ENCODE data around the gene YBX2. TPM values are rescaled to one million over a fixed set of nuclear protein-coding genes. Genes with fewer than 3 reads are reported as not detected.

The YBX2 gene
- total RNA-seq, 1 experiment from 2014 or later = 24.0 TPM

- Histone ChIP-seq H3K79me2 (ENCODE audit: insufficient read depth, low read length) (no peaks in the 10 kb centered on the region), H3K23ac (ENCODE audit: insufficient read length, low read depth, low read length) (no peak overlapping the region), H3K4me2 (ENCODE audit: insufficient read depth, insufficient read length, low read length) (no peak overlapping the region), H3K14ac (ENCODE audit: insufficient read depth, low read length) (no peak overlapping the region), H4K20me1 (ENCODE audit: control insufficient read depth, insufficient read depth, insufficient read length) (no peaks in the 10 kb centered on the region), H2AK5ac (ENCODE audit: insufficient read length, low read length) (no peak overlapping the region), H2BK120ac (ENCODE audit: low read depth, low read length, poor library complexity, severe bottlenecking) (no peak overlapping the region), H2BK12ac (ENCODE audit: insufficient read length, low read depth, low read length) (no peak overlapping the region), H3K9ac (ENCODE audit: extremely low read depth, insufficient read length, low read length) (no peak overlapping the region), H3K79me1 (ENCODE audit: insufficient read depth, low read depth, low read length, poor library complexity, severe bottlenecking) (no peaks in the 10 kb centered on the region), H2BK20ac (ENCODE audit: low read depth, low read length, poor library complexity, severe bottlenecking) (no peak overlapping the region), H3K4me1 (ENCODE audit: insufficient read depth, low read length) (peaks cover 2% of the 10 kb centered on the region; the same call in 1 of the 2 replicates), H3K9me3 (ENCODE audit: control insufficient read depth, low read depth, low read length) (no peaks in the 10 kb centered on the region), H4K91ac (ENCODE audit: insufficient read length, low read depth, low read length) (no peak overlapping the region), H2BK5ac (ENCODE audit: insufficient read length, low read length) (no peak overlapping the region), H3K27ac (ENCODE audit: insufficient read length, low read depth, low read length) (no peak overlapping the region), H2BK15ac (ENCODE audit: low read depth, low read length) (no peak overlapping the region), H3K27me3 (ENCODE audit: insufficient read depth, low read length) (peaks cover 2% of the 10 kb centered on the region), H3K56ac (ENCODE audit: insufficient read length, low read depth, low read length) (no peak overlapping the region), H3K4ac (ENCODE audit: low read depth, low read length) (no peak overlapping the region), H4K5ac (ENCODE audit: insufficient read length, low read depth, low read length) (no peak overlapping the region), H4K8ac (replicated peaks; ENCODE audit: insufficient read length, low read depth, low read length) (no peak overlapping the region), H3T11ph (ENCODE audit: low read length) (no peak overlapping the region), H2AFZ (ENCODE audit: low read length) (no peak overlapping the region), H3K18ac (ENCODE audit: insufficient read length, low read depth, low read length) (no peak overlapping the region), H3K23me2 (ENCODE audit: insufficient read length, low read depth, low read length, poor library complexity, severe bottlenecking) (peaks cover 4% of the 10 kb centered on the region)
- Mint-ChIP-seq H3K4me3 (no peak overlapping the region), H3K9me3 (peaks cover 0 to 3% of the 10 kb centered on the region in 2 experiments; a peak in 2 of 5 replicates), H3K27me3 (ENCODE audit: low read depth) (peaks cover 38% of the 10 kb centered on the region), H3K27ac (no peak overlapping the region), H3K4me1 (peaks cover 11 to 23% of the 10 kb centered on the region in 2 experiments), H3K36me3 (ENCODE audit: insufficient read depth in 1 of 3, low read depth in 3 of 3) (peaks cover 3 to 17% (median 11%) of the 10 kb centered on the region in 3 experiments; a peak in 5 of 7 replicates)
- no CpG with 5 or more reads among the region's 11 CpGs for WGBS (ENCODE audit: extremely low coverage, insufficient read length, low lambda C conversion rate)
- TF ChIP-seq CTCF (conservative IDR thresholded peaks at IDR 0.05) = no peak
- no peak for DNase-seq
These were observed 3.8 kb downstream of the YBX2 start for GRCh38 chr17:7290685-7291084.

Data from H9 (cell line).